Tibial nerve (tissue), 3 donors: Measurements from ENCODE around the gene ABCG2.

ENCODE experiments used
- POLR2A ChIP-seq, 2 donors: fragments of 450-650 bp; IDR thresholded peaks; one replicate each; pipeline ENCODE4 v1.6.1; 2017; ENCODE audit warnings: antibody characterized with exemption in 2 of 2, mild to moderate bottlenecking in 2 of 2, moderate library complexity in 2 of 2
- TF ChIP-seq, protein P1 (sequence below), 5 experiments: fragments of 200-600 bp in 3 of 5; fragments of 450-650 bp in 2 of 5; sonication (generic) in 3 of 5; IDR thresholded peaks; one replicate each; pipeline ENCODE4 v1.5.1; 2016 to 2019; ENCODE audit warnings: antibody characterized with exemption in 5 of 5, mild to moderate bottlenecking in 3 of 5, moderate library complexity in 2 of 5

DNA sequence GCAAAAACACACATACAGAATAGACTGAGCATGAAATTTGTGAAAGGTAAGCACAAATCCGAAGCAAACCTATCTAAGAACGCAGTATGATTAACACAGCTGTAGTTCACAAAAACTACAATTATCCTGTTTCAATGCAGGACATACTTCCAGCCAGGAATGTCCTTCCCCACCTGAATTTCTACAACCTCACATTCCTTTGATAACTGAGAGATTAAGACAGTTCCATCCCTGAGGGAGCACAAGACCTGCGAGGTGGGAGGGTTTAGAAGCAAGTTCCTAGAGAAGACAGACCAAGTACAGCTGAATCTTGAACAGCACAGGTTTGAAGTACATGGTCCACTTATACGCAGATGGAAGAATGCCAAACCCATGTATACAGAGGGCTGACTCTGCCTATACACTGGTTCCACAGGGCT lies 10.6 kb downstream of the ABCG2 start:
- no peak for TF ChIP-seq POLR2A (IDR thresholded peaks at IDR 0.05)
- TF ChIP-seq, protein P1, sequence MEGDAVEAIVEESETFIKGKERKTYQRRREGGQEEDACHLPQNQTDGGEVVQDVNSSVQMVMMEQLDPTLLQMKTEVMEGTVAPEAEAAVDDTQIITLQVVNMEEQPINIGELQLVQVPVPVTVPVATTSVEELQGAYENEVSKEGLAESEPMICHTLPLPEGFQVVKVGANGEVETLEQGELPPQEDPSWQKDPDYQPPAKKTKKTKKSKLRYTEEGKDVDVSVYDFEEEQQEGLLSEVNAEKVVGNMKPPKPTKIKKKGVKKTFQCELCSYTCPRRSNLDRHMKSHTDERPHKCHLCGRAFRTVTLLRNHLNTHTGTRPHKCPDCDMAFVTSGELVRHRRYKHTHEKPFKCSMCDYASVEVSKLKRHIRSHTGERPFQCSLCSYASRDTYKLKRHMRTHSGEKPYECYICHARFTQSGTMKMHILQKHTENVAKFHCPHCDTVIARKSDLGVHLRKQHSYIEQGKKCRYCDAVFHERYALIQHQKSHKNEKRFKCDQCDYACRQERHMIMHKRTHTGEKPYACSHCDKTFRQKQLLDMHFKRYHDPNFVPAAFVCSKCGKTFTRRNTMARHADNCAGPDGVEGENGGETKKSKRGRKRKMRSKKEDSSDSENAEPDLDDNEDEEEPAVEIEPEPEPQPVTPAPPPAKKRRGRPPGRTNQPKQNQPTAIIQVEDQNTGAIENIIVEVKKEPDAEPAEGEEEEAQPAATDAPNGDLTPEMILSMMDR (IDR thresholded peaks at IDR 0.05), result no peak
